Liver (tissue), 3 donors: ENCODE measurements around the gene BCKDHB.

ENCODE experiments used
- CTCF ChIP-seq: fragments of 150-350 bp; IDR thresholded peaks from 2 replicates; pipeline ENCODE4 v1.5.1; 2017; ENCODE audit warnings: improper control_type of control experiment, low read depth, low read length; ENCODE audit not compliant: missing input control
- GABPA ChIP-seq, 2 donors: IDR thresholded peaks in 1 of 2; conservative IDR thresholded peaks in 1 of 2; 2 replicates each; pipeline ENCODE4 v1.6.1; 2016; ENCODE audit warnings: antibody characterized with exemption in 2 of 2, mild to moderate bottlenecking in 1 of 2, moderate library complexity in 1 of 2
- RAD21 ChIP-seq, 2 donors: IDR thresholded peaks; 2 replicates each; pipeline ENCODE4 v1.6.1; 2016; ENCODE audit warnings: antibody characterized with exemption in 2 of 2, mild to moderate bottlenecking in 2 of 2
- SP1 ChIP-seq: IDR thresholded peaks from 2 replicates; pipeline ENCODE4 v1.6.1; 2018; ENCODE audit warnings: antibody characterized with exemption, mild to moderate bottlenecking
- donor health status: healthy.
- donor health status: healthy.

DNA sequence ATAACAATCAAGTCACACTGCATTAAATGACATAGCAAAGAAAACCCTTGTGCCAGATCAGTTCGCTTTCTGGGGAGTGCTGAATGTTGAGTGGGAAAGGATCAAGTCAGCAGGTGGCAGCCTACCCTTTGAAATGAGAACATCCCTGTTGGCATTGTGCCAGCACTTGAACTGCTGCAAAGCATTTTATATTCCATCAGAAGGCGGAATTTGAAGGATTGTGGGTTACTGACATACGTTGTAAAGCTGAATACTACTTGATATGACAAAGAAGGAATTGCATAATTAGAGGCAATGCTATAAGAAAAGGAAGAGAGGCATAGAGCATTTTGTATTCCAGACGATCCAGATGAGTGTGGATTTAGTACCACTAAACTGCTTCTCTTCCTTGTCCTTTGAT is 26.5 kb downstream of the BCKDHB start:
- TF ChIP-seq GABPA (IDR thresholded peaks at IDR 0.05 in 1 of 2, conservative IDR thresholded peaks at IDR 0.05 in 1 of 2) (no peak), CTCF (peak; percentile 36), SP1 (no peak), RAD21 (IDR thresholded peaks at IDR 0.05) (peak; percentile 73 to 80)
